Nephron progenitor cell (in vitro differentiated cells): ENCODE data around the gene RNF121.

Experiments
- DNase-seq: peaks from one replicate; pipeline ENCODE4 v3.0.0; 2021
- H3K27ac Mint-ChIP-seq: 2 replicates; pipeline ENCODE4 v1.8.0; 2021; ENCODE audit warnings: mild to moderate bottlenecking, moderate library complexity, mixed read lengths
- H3K27me3 Mint-ChIP-seq: 2 replicates; pipeline ENCODE4 v1.8.0; 2021; ENCODE audit warnings: mild to moderate bottlenecking, low read depth, mixed read lengths; ENCODE audit not compliant: poor library complexity
- H3K36me3 Mint-ChIP-seq: 2 replicates; pipeline ENCODE4 v1.8.0; 2021; ENCODE audit warnings: low read depth, mixed read lengths
- H3K4me1 Mint-ChIP-seq: 2 replicates; pipeline ENCODE4 v1.8.0; 2021; ENCODE audit warnings: mixed read lengths
- H3K4me3 Mint-ChIP-seq: 2 replicates; pipeline ENCODE4 v1.8.0; 2021; ENCODE audit warnings: mild to moderate bottlenecking, moderate library complexity, mixed read lengths
- H3K9me3 Mint-ChIP-seq: 2 replicates; pipeline ENCODE4 v1.8.0; 2021; ENCODE audit warnings: mild to moderate bottlenecking, moderate library complexity, mixed read lengths
- TF ChIP-seq, protein P1 (sequence below): fragments of 200-600 bp; sonication (generic); IDR thresholded peaks from 2 replicates; pipeline ENCODE4 v1.5.0; 2021; ENCODE audit warnings: antibody characterized with exemption

RNF121 gene

DNA sequence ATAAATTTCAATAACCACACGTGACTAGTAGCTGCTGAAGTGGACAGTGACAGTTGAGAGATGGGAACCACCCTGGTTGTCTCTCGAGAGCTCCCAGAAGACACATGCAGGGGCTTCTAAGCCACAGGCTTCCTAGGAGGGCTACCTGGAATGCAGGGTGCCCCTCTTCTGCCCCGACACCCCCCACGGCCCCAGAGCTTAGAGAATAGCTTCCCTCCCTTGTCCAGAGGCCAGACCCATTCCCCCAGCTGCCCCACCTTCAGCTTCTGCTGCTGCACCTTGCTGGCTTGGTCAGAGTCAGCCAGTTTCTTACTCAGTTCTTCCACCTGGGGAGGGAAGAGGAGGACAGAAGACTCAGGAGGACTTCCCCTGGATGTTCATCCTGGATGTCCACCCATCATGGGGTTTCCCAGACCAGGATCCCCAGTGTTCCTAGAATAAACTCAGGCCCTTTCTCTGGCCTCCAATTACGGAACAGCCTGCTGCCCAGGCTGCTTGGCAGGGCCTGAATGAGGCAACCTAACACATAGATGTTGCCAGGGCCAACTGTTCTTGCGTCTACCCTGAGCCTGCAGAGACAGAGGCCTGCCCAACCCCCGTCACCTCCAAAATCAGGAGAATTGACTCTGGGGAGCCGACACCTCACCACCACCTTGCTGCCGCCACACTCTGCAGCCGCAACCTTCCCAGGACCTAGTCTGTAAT, 81.8 kb downstream of the RNF121 start:
- Mint-ChIP-seq H3K27ac (peak overlapping the region; percentile 95), H3K9me3 (no peaks in the 10 kb centered on the region), H3K4me1 (peaks cover 33% of the 10 kb centered on the region), H3K4me3 (no peak overlapping the region), H3K36me3 (peaks cover 57% of the 10 kb centered on the region), H3K27me3 (peaks cover 5% of the 10 kb centered on the region)
- no peak for DNase-seq
- TF ChIP-seq, protein P1, sequence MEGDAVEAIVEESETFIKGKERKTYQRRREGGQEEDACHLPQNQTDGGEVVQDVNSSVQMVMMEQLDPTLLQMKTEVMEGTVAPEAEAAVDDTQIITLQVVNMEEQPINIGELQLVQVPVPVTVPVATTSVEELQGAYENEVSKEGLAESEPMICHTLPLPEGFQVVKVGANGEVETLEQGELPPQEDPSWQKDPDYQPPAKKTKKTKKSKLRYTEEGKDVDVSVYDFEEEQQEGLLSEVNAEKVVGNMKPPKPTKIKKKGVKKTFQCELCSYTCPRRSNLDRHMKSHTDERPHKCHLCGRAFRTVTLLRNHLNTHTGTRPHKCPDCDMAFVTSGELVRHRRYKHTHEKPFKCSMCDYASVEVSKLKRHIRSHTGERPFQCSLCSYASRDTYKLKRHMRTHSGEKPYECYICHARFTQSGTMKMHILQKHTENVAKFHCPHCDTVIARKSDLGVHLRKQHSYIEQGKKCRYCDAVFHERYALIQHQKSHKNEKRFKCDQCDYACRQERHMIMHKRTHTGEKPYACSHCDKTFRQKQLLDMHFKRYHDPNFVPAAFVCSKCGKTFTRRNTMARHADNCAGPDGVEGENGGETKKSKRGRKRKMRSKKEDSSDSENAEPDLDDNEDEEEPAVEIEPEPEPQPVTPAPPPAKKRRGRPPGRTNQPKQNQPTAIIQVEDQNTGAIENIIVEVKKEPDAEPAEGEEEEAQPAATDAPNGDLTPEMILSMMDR, result no peak

DNA sequence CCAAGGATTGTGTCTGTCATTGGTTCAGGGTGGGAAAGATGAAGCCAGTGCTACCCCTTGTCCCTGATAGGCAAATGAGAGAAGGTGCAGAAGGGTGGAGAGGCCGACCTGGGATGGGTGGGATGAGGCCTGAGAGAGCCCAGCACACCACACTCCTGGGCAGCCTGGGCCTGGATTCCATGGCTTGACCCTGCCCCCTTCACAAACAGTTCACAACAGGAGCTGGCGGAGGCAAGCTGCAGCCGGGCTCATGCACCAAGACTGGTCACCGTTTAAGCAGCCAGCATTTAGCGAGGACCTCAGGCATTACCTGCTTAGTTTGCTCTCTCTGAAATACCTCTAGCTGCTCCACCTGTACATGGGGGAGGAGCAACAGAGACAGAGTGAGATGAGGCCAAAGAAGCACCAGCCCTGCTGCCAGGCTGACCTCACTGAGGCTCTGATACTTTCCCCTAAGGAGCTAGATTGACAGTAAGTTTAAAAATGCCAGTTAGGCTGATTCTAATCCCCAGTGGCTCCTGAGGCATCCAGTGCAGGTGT, 83.3 kb downstream of the RNF121 start:
- peaks cover 57% of the 10 kb centered on the region for H3K36me3 Mint-ChIP-seq
- H3K4me1 Mint-ChIP-seq, result peaks cover 40% of the 10 kb centered on the region
- TF ChIP-seq, protein P1, result no peak
- H3K9me3 Mint-ChIP-seq, result no peaks in the 10 kb centered on the region
- H3K4me3 Mint-ChIP-seq, result no peak overlapping the region
- DNase-seq, result no peak
- H3K27ac Mint-ChIP-seq, result peak overlapping the region; percentile 76
- H3K27me3 Mint-ChIP-seq, result peaks cover 5% of the 10 kb centered on the region

DNA sequence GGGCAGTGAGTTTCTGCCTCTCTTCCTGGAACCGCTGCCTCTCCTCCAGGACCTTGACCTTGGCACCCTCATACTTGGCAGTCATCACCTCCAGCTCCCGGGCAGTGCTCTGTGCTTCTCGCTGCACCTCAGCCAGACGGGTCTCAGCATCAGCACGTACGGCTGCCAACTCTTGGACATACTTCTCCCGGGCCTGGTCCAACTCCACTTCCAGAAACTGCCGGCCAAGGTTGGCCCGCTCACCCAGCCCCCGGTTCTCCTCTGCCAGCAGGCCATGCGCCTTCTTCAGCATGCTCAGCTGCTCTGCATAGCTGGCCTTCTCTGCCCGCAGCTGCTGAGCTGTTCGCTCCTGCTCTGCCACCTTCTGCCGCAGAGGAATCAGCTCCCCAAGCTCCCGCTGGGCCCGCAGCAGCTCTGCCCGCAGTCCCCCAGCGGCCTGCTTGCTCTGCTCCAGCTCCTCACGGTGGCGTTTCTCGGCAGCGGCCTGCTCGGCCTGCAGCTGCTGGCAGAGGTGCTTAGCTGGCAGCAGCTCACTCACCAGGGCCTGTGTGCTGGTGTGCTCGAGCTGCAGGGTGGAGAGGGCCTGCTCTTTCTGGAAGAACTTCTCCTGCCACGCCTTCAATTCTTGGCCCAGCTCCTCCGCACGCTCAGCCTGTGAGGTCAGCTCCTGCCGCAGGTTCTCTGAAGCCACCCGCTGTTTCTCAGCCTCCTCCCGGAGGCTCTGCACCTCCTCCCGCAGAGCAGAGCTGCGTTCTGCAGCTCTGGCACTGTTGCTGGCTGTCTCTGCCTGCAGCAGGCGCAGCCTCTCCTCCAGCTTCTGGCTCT, 84.3 kb downstream of the RNF121 start:
- Mint-ChIP-seq H3K27me3 (peaks cover 5% of the 10 kb centered on the region), H3K27ac (peak overlapping the region; percentile 83), H3K4me3 (no peak overlapping the region), H3K4me1 (peaks cover 40% of the 10 kb centered on the region), H3K36me3 (peaks cover 58% of the 10 kb centered on the region), H3K9me3 (no peaks in the 10 kb centered on the region)
- TF ChIP-seq, protein P1, result no peak
- no peak for DNase-seq

- Mint-ChIP-seq H3K9me3 (no peaks in the 10 kb centered on the region), H3K36me3 (peaks cover 62% of the 10 kb centered on the region), H3K4me1 (peaks cover 40% of the 10 kb centered on the region), H3K27ac (peak overlapping the region; percentile 94), H3K27me3 (peaks cover 5% of the 10 kb centered on the region), H3K4me3 (no peak overlapping the region)
- TF ChIP-seq, protein P1, result no peak
- no peak for DNase-seq
These were observed 85.2 kb downstream of the RNF121 start for GRCh38 chr11:72013765-72014711.

- no peak overlapping the region for H3K4me3 Mint-ChIP-seq
- H3K27ac Mint-ChIP-seq, result peak overlapping the region; percentile 94
- H3K27me3 Mint-ChIP-seq, result peaks cover 5% of the 10 kb centered on the region
- H3K36me3 Mint-ChIP-seq, result peaks cover 70% of the 10 kb centered on the region
- DNase-seq, result no peak
- TF ChIP-seq, protein P1, result no peak
- H3K4me1 Mint-ChIP-seq, result peaks cover 40% of the 10 kb centered on the region
- no peaks in the 10 kb centered on the region for H3K9me3 Mint-ChIP-seq
These were observed 86.0 kb downstream of the RNF121 start for GRCh38 chr11:72014761-72015320.
